MV-4-11 (cell line): ENCODE measurements around the gene ZNF185.

Experiments
- DNase-seq: peaks from one replicate; lab custom pipeline; 2025; lab: John Stamatoyannopoulos, UW

The ZNF185 gene

GRCh38 chrX:152917656-152918579, 20.1 kb downstream of the ZNF185 start:
- peak; percentile 51 for DNase-seq

- DNase-seq, result no peak
Observed at GRCh38 chrX:152918707-152919106, 20.8 kb downstream of the ZNF185 start.

DNA sequence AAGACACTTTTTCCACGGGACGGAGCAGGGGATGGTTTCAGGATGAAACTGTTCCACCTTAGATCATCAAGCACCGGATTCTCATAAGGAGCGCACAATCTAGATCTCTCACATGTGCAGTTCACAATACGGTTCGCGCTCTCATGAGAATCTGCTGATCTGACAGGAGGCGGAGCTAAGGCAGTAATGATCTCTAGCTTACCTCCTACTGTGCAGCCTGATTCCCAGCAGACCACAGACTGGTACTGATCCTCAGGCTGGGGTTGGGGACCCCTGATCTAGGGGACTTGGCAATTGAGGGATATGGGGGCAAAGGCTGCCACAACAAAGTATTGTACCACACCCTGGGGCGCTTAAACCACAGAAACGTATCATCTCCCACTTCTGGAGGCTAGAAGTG, 25.7 kb downstream of the ZNF185 start:
- no peak for DNase-seq

DNA sequence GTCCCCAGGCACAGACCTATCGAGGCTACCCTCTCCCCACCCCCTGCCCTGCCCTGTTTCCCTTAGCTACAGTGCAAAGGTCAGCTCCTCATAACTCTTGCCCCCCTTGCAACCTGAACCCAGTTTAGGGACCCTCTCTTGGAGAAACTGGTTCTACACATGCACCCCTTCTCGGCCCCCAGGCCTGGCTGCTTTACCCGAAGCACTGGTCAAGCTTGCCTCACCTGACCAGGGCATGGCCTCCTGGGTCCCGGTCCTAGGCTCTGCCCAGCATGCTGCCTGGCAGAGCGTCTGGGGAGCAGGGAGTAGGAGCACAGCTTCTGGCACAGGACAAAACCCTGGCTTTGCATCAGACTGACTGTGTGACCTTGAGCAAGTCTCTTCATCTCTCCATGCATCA, 28.0 kb downstream of the ZNF185 start:
- DNase-seq, result no peak

GRCh38 chrX:152926279-152926678, 28.4 kb downstream of the ZNF185 start:
- peak; percentile 69 for DNase-seq

DNA sequence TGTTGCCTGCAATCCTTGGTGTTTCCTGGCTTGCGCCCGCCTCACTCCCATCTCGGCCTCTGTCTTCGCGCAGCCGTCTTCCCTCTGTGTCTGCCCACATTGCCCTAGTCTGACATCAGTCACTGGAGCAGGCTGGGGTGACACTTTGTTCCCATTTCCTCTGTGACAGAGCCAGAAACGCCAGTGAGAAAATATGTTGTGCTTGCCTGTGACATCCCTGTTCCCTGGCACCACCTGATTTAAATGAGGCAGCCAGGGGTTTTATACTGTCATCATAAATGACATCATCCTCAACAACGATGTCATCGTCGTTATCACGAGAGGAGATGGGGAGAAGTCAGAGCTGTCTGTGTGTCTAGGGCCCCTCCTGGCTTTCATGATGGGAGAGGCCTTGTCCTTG, 29.1 kb downstream of the ZNF185 start:
- no peak for DNase-seq

DNA sequence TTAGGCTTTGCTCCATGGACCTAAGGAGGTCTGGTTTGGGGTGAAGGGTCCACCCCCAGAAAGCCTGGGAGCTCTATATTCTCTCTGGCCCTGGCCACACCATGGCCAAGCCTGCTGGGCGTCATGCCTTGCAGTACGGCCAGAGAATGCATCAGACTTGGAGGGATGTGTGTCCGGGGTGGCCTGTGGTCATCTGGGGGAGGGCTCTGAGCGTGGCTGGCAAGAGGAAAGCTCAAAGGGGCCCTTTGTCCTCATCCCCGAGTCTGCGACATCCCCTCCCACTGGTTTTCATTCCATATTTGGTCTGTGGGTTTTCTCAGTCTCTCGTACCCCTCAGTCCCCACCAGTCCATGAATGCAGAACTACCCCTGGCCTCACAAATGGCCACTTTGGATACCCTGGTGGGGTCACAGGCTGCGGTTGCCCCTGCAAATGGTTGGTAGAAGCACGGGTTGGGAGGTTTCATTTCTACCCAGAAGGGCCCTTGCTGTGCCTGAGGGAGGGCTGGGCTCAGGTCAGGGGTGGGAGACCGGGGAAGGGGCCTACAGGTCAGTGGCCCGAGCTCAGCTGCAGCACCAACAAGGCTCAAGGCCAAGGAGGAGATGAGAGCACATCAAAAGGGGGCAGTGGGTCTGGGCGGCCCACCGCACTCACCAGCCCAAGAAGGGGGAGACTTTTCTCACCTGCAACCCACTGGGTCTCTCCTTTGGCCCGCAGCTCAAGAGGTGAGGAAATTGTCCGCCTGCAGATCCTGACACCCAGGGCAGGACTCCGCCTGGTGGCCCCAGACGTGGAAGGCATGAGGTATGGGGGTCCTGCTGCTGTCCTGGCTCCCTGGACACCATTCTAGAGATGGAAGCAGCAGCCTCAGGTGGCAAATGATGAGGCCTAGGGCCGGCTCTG, 30.2 kb downstream of the ZNF185 start:
- no peak for DNase-seq

DNA sequence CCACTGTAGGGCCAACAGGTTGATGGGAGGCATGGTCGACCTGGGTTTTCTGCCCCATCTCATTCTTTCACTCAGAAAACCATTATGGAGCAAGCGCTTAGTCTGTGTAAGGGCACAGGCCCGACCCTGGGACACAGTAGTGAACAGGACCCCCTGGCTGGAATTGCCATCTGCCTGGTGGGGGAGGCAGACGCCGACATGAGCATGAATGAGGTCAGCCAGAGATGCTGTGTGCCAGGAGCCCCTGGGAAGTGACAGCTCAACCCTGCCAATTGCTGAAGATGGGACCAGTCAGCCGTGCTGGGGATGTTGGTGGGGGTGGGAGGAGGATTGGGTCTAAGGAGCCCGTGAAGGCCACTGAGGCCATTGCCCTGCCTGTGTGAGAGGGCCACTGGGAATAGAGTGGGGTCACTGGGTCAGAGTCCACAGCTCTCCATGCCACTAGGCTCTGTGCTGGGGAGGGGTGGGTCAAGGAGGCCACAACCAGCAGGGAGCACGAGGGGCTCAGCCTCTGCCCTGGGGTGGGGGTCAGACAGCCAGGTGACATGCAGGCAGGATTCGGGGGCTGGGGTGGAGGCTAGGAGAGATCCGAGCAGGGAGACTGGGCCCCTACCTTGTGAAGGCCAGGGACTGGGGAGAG, 31.0 kb downstream of the ZNF185 start:
- DNase-seq, result no peak

DNA sequence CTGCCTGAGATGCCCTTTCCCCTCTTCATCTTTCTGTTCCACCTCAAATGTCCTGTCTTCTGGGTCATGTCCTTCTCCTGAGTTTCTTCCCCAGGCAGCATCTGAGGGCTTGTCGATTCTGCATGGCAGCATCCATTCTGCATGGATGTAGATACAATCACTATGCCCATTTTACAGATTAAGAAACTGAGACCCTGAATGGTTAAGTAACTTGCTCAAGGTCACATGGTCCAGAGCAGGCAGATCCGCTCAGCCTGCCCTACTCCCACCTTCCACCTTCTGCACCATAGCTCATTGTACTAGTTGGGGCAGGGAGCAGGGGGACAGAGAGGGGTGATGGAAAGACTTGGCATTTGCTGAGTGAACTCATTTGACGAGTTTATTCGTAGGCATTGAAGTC, 32.0 kb downstream of the ZNF185 start:
- DNase-seq, result no peak

GRCh38 chrX:152930516-152930915, 32.6 kb downstream of the ZNF185 start:
- DNase-seq, result no peak

GRCh38 chrX:152932144-152932543, 34.3 kb downstream of the ZNF185 start:
- no peak for DNase-seq

GRCh38 chrX:152932598-152933175, 34.8 kb downstream of the ZNF185 start:
- no peak for DNase-seq

- no peak for DNase-seq
Observed at GRCh38 chrX:152936306-152936705, 38.4 kb downstream of the ZNF185 start.

DNA sequence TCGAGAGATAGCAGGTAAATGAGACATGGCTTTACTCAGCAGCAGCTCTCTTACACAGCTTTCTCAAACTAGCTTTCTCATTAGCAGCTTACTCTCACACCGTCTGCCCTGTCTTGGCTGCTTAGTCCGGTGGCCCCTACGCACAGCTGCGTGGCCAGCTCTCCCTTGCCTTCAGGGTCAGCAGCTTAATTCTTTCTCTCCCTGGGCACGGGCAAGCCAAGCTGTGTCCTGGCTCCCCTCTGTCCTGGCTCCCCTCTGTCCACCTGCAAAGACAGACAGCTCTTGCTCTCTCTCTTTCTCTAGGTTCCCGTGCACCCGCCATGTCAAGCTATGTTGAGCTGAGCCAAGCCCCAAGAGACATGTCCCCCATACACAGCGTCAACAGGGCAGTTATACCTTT, 39.4 kb downstream of the ZNF185 start:
- DNase-seq, result no peak

DNA sequence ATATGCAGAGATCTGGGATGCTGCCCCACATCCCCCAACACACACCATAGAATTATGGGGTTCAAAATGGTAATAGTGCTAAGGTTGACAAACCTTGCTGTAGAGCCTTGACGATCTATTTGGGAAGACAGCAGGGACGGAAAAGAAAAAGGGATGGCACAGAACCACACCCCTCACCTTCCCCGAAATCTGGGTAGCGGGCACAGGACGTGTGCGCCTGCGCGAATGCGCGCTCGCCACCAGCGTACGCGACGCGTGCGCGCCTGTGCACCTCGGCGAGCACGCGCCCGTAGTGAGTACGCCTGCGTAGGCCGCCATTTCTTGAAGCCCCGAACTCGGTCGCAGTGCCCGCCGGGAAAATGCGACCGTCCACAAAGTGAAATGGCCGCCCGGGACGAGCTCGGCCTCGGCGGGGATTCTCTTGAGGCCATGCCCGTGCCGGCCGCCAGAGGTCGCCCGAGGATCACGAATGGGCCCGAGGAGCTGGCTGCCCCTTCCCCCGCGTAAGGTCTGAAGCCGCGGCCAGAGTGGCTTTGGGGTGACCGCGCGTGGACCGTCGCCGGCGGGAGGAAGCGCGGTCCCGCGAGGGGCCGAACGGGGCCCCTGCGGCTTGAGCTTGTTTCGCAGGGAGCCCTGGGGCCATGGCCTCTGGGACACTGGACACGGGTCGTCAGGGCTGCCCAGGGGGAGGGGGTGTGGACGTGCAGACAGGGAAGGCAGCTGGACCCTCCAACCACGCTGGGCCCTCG, 43.6 kb downstream of the ZNF185 start:
- DNase-seq, result peak; percentile 86

GRCh38 chrX:152942077-152942442, 44.2 kb downstream of the ZNF185 start:
- peak; percentile 24 for DNase-seq

GRCh38 chrX:152943826-152944225, 46.0 kb downstream of the ZNF185 start:
- DNase-seq, result no peak

- DNase-seq, result no peak
Observed at GRCh38 chrX:152945021-152945979, 47.4 kb downstream of the ZNF185 start.

DNA sequence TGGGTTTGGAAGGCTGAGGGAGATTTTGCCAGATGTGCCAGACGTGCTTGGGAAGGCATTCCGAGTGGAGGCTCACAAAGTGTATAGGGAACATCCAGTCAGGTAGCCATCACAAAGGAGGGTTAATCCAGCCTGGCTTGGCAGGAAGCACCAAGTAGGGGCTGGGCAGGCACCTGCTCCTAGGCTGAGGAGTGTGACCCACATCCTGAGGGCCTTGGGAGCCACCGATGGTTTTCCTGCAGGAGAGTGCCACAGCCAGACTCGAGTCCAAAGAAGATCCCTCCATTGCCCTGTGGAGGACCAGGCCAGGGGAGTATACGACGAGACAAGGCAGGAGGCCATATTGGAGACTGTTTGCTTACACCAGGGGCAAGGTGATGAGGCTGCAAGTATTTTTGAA, 48.8 kb downstream of the ZNF185 start:
- no peak for DNase-seq
